ENCODE data around the gene TAPT1. TPM values are rescaled to one million over a fixed set of nuclear protein-coding genes. Genes with fewer than 3 reads are reported as not detected.

TAPT1 gene
- total and polyA plus RNA-seq, 2 donors (not counting 3 experiments of a cell fraction or from before 2014, with no cell fraction given): 6.9 to 17.5 TPM

DNA sequence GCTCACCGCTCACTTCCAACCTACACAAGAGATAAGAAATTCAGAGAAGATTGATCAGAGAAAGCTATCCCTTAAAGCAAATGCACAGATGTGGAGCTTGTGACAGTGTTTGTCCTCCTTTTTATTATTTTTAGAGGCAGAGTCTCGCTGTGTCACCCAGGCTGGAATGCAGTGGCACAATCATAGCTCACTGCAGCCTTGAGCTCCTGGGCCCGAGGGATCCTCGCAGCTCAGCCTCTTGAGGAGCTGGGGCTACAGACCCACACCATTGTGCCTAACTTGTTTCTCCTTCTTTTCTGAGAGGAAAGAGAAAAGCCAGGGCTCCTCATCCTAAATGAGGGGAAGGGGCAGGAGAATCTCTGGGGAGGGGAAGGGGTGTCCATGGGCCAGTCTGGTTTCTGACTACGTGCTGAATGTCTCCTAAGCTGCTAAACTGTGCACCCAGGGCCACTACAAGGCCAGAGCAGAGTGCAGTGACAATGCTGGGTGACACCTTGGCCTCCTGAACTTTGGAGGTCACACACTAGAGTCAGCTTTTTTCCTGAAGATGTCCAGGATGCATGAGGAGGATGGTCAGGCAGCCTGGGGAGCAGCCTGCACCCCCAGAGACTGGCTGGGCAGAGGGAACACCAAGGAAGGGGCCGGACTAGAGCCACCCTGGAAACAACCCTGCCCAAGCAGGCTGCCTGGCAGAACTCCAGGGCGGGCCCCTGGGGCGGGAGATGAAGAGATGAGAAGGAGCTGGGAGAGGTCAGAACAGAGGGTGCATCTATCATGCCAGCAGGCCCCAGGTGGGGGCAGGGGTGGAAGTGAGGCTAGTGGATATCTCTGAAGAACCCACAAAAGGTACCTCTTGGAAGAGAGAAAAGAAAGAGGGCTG lies 87.0 kb downstream of the TAPT1 start:
- dilution Hi-C loops (cut with MboI; ENCODE audit: extremely low pct_ligation_motif_present, low sequenced_read_pairs): no loop called here
- CTCF ChIA-PET: no interaction called here
- TF ChIP-seq, protein P1, sequence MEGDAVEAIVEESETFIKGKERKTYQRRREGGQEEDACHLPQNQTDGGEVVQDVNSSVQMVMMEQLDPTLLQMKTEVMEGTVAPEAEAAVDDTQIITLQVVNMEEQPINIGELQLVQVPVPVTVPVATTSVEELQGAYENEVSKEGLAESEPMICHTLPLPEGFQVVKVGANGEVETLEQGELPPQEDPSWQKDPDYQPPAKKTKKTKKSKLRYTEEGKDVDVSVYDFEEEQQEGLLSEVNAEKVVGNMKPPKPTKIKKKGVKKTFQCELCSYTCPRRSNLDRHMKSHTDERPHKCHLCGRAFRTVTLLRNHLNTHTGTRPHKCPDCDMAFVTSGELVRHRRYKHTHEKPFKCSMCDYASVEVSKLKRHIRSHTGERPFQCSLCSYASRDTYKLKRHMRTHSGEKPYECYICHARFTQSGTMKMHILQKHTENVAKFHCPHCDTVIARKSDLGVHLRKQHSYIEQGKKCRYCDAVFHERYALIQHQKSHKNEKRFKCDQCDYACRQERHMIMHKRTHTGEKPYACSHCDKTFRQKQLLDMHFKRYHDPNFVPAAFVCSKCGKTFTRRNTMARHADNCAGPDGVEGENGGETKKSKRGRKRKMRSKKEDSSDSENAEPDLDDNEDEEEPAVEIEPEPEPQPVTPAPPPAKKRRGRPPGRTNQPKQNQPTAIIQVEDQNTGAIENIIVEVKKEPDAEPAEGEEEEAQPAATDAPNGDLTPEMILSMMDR (IDR thresholded peaks at IDR 0.05; ENCODE audit: extremely low read depth in 1 of 2, insufficient read depth in 1 of 2, low read depth in 1 of 2, low read length in 2 of 2): no peak
- TF ChIP-seq, protein P2, sequence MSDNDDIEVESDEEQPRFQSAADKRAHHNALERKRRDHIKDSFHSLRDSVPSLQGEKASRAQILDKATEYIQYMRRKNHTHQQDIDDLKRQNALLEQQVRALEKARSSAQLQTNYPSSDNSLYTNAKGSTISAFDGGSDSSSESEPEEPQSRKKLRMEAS (IDR thresholded peaks at IDR 0.05; ENCODE audit: insufficient read depth, insufficient read length): no peak
- no peak for TF ChIP-seq JUN (IDR thresholded peaks at IDR 0.05; ENCODE audit: borderline replicate concordance, insufficient read depth, insufficient read length, low read depth)
- TF ChIP-seq MYC (IDR thresholded peaks at IDR 0.05; ENCODE audit: low read depth, low read length): no peak
- TF ChIP-seq POLR2A (IDR thresholded peaks at IDR 0.05; ENCODE audit: low read depth, low read length): no peak
- TF ChIP-seq GATA2 (IDR thresholded peaks at IDR 0.05; ENCODE audit: insufficient read depth, insufficient read length, low read depth, low read length): no peak
- no peak for TF ChIP-seq FOS (IDR thresholded peaks at IDR 0.05; ENCODE audit: borderline replicate concordance, insufficient read depth, low read length)
- no peak for TF ChIP-seq POLR2AphosphoS5 (IDR thresholded peaks at IDR 0.05; ENCODE audit: insufficient read depth, low read depth, low read length)
- no peak for TF ChIP-seq EZH2 (IDR thresholded peaks at IDR 0.05; ENCODE audit: borderline replicate concordance, low read depth, low read length, severe bottlenecking)

More for the DNA sequence above, 87.0 kb downstream of the TAPT1 start:
- intact Hi-C loops (cut with micrococcal nuclease): no loop called here
- DNase-seq (ENCODE audit: low read depth, low spot score) (no peak), FAIRE-seq (no peak)
- Histone ChIP-seq H3K79me2 (ENCODE audit: control insufficient read depth, insufficient read depth, low read length) (no peaks in the 10 kb centered on the region), H3K4me3 (replicated peaks in 1 of 3; ENCODE audit: insufficient read depth in 1 of 3, low read depth in 1 of 3, low read length in 3 of 3) (no peak overlapping the region), H4K20me1 (replicated peaks; ENCODE audit: control insufficient read depth, extremely low read depth, insufficient read depth, low read length) (no peaks in the 10 kb centered on the region), H3K36me3 (ENCODE audit: control insufficient read depth in 2 of 2, extremely low read depth in 1 of 2, insufficient read depth in 2 of 2, low read length in 2 of 2) (no peaks in the 10 kb centered on the region), H3K9me1 (replicated peaks; ENCODE audit: control insufficient read depth, extremely low read depth, insufficient read depth, low read length) (no peaks in the 10 kb centered on the region), H3K9me3 (replicated peaks; ENCODE audit: control insufficient read depth, insufficient read depth, low read length) (no peaks in the 10 kb centered on the region), H2AFZ (ENCODE audit: low read depth, low read length) (no peak overlapping the region), H3K4me2 (ENCODE audit: insufficient read depth, low read length) (no peak overlapping the region), H3K27me3 (ENCODE audit: control insufficient read depth in 2 of 2, insufficient read depth in 2 of 2, low read length in 2 of 2) (peaks cover 0 to under 1% of the 10 kb centered on the region in 2 experiments), H3K27ac (ENCODE audit: insufficient read depth, low read depth, low read length) (no peak overlapping the region), H3K4me1 (ENCODE audit: control insufficient read depth, extremely low read depth, insufficient read depth, low read length) (peaks cover 11% of the 10 kb centered on the region), H3K9ac (replicated peaks; ENCODE audit: extremely low read depth, insufficient read depth, low read length) (no peak overlapping the region)
- POLR2A ChIA-PET: no interaction called here
- BruUV-seq (replicated peaks): no TSS peak
